ENCODE measurements around the gene PALS2.

DNA sequence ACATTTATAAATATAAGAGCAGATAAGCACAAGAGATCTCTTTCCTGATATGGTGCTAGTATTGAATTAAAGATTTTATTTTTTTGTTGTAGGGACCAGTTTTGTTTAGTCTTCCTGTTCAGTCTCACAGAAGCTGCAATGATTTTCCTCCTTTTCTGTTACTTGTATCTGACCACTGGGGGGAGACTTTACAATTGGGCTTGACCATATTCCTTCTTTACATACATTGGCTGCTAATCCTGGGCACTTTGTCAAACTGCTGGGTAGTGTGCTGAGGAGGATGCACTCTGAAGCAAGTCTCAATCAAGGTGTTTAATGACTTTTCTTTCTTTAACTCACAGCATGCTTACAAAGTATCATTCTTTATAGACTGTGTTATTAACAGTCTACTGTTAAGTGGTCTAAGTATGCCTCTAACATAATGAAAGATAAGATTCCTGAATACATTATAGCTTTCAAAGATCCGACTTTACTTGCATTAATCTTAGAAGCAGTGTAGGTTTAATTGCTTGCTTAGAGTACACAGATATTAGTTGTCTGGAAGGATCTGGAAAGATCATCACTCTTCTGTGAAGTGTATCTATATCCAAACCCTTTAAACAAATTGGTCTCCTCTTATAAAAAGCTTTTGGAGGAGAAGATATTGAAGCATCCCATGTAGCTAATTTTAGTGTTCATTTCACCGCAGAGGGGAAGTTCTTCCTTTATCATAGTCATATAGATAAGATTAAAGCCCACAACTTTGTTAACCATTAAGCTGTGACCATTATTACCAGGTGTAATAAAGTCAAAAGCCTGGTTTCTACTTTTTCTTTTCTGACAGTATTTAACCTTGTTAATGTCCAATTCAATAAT lies 3.1 kb downstream of the PALS2 start:
- TF ChIP-seq, protein P1, sequence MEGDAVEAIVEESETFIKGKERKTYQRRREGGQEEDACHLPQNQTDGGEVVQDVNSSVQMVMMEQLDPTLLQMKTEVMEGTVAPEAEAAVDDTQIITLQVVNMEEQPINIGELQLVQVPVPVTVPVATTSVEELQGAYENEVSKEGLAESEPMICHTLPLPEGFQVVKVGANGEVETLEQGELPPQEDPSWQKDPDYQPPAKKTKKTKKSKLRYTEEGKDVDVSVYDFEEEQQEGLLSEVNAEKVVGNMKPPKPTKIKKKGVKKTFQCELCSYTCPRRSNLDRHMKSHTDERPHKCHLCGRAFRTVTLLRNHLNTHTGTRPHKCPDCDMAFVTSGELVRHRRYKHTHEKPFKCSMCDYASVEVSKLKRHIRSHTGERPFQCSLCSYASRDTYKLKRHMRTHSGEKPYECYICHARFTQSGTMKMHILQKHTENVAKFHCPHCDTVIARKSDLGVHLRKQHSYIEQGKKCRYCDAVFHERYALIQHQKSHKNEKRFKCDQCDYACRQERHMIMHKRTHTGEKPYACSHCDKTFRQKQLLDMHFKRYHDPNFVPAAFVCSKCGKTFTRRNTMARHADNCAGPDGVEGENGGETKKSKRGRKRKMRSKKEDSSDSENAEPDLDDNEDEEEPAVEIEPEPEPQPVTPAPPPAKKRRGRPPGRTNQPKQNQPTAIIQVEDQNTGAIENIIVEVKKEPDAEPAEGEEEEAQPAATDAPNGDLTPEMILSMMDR (IDR thresholded peaks at IDR 0.05; ENCODE audit: extremely low read depth in 1 of 2, insufficient read depth in 1 of 2, low read depth in 1 of 2, low read length in 2 of 2) = peak; percentile 58 to 68
- TF ChIP-seq POLR2A (IDR thresholded peaks at IDR 0.05; ENCODE audit: low read depth, low read length) (no peak), EZH2 (IDR thresholded peaks at IDR 0.05; ENCODE audit: borderline replicate concordance, low read depth, low read length, severe bottlenecking) (no peak), MYC (IDR thresholded peaks at IDR 0.05; ENCODE audit: low read depth, low read length) (no peak)
